ENCODE data around the gene CYFIP1.

Gene CYFIP1

GRCh38 chr15:22874966-22875365 lies 105.2 kb downstream of the CYFIP1 start:
- Histone ChIP-seq H3K9me3 (no peaks in the 10 kb centered on the region), H3K4me1 (no peaks in the 10 kb centered on the region), H3K27ac (no peak overlapping the region), H3K4me3 (no peak overlapping the region), H3K27me3 (no peaks in the 10 kb centered on the region), H3K36me3 (peaks cover 88 to 100% (median 96%) of the 10 kb centered on the region in 3 donors)
- intact Hi-C loops (cut with DNase I; ENCODE audit: low total_unique reads) = no loop called here
- DNase-seq = no peak
- no peak for TF ChIP-seq CTCF (IDR thresholded peaks at IDR 0.05)

DNA sequence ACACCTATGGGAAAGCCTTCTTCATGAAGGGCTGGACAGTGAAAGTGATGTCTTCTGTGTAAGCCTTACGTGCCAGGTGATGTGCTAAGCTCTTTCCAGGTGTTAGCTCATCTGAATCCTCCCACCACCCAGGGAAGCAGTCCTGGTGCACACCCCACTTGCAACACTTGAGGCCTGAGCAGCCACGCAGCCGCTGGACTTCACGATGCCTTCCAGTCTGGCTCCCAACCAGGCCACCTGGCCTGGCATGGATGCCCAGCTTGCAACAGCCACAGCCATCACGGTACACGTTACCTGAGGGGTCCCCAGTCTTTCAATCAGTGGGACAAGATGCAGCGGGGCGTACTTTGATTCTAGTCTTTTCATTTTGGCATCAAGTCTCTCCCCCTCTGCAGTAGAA lies 105.9 kb downstream of the CYFIP1 start:
- intact Hi-C loops (cut with DNase I; ENCODE audit: low total_unique reads) = no loop called here

GRCh38 chr15:22873841-22874240 lies 106.3 kb downstream of the CYFIP1 start:
- H3K36me3 ChIP-seq = peaks cover 90 to 100% (median 96%) of the 10 kb centered on the region in 3 donors
- intact Hi-C loops (cut with DNase I; ENCODE audit: low total_unique reads) = no loop called here
- H3K4me3 ChIP-seq = no peak overlapping the region
- H3K27ac ChIP-seq = no peak overlapping the region
- TF ChIP-seq CTCF (IDR thresholded peaks at IDR 0.05) = no peak
- no peaks in the 10 kb centered on the region for H3K27me3 ChIP-seq
- DNase-seq = no peak
- H3K9me3 ChIP-seq = no peaks in the 10 kb centered on the region
- peaks cover 0 to 2% (median 0%) of the 10 kb centered on the region in 4 donors for H3K4me1 ChIP-seq

More for the DNA sequence above, 105.9 kb downstream of the CYFIP1 start:
- no peak for DNase-seq
- Histone ChIP-seq H3K36me3 (peaks cover 88 to 100% (median 95%) of the 10 kb centered on the region in 3 donors), H3K4me1 (no peaks in the 10 kb centered on the region), H3K9me3 (no peaks in the 10 kb centered on the region), H3K27me3 (no peaks in the 10 kb centered on the region), H3K4me3 (no peak overlapping the region), H3K27ac (no peak overlapping the region)
- no peak for TF ChIP-seq CTCF (IDR thresholded peaks at IDR 0.05)

- no peak overlapping the region for H3K4me3 ChIP-seq
- H3K9me3 ChIP-seq = no peaks in the 10 kb centered on the region
- DNase-seq = no peak
- no peak overlapping the region for H3K27ac ChIP-seq
- H3K36me3 ChIP-seq = peaks cover 90 to 99% (median 90%) of the 10 kb centered on the region in 3 donors
- H3K4me1 ChIP-seq = peaks cover 0 to 5% (median 0%) of the 10 kb centered on the region in 4 donors
- no peaks in the 10 kb centered on the region for H3K27me3 ChIP-seq
- intact Hi-C loops (cut with DNase I; ENCODE audit: low total_unique reads) = no loop called here
- no peak for TF ChIP-seq CTCF (IDR thresholded peaks at IDR 0.05)
Measured at GRCh38 chr15:22872936-22873701, 107.0 kb downstream of the CYFIP1 start.

GRCh38 chr15:22871481-22872086 lies 108.6 kb downstream of the CYFIP1 start:
- no peak overlapping the region for H3K27ac ChIP-seq
- no peak overlapping the region for H3K4me3 ChIP-seq
- H3K9me3 ChIP-seq = no peaks in the 10 kb centered on the region
- H3K36me3 ChIP-seq = peaks cover 84 to 99% (median 87%) of the 10 kb centered on the region in 3 donors
- no peak for TF ChIP-seq CTCF (IDR thresholded peaks at IDR 0.05)
- intact Hi-C loops (cut with DNase I; ENCODE audit: low total_unique reads) = no loop called here
- no peak for DNase-seq
- H3K4me1 ChIP-seq = peaks cover 0 to 5% (median 0%) of the 10 kb centered on the region in 4 donors
- H3K27me3 ChIP-seq = no peaks in the 10 kb centered on the region
